Ovary (tissue), 9 donors: Measurements from ENCODE around the gene ZNF827. TPM values are rescaled to one million over a fixed set of nuclear protein-coding genes. Genes with fewer than 3 reads are reported as not detected.

Experiments
- DNase-seq, 5 donors: peaks; one replicate each; pipeline ENCODE4 v3.0.0-alpha.2; 2019 to 2020
- H3K27ac ChIP-seq, 2 donors: fragments of 200-600 bp; one replicate each; pipeline versions ENCODE4 v1.5.1 to v1.8.0; 2019 to 2022
- H3K27me3 ChIP-seq: fragments of 200-600 bp; one replicate; pipeline ENCODE4 v1.8.0; 2022
- H3K36me3 ChIP-seq: fragments of 200-600 bp; sonication (generic); one replicate; pipeline ENCODE4 v1.5.1; 2019
- H3K4me1 ChIP-seq: one replicate; pipeline ENCODE4 v1.8.1; 2013; ENCODE audit warnings: mild to moderate bottlenecking, moderate library complexity; ENCODE audit not compliant: insufficient read depth
- H3K4me3 ChIP-seq: fragments of 200-600 bp; sonication (generic); one replicate; pipeline ENCODE4 v1.5.1; 2017
- H3K9me3 ChIP-seq, 2 donors: fragments of 200-600 bp in 1 of 2; sonication (generic) in 1 of 2; one replicate each; pipeline versions ENCODE4 v1.5.1 to v1.8.1; 2013 to 2019; ENCODE audit warnings: mild to moderate bottlenecking in 1 of 2, moderate library complexity in 1 of 2
- CTCF ChIP-seq, 3 donors: fragments of 450-650 bp in 2 of 3; fragments of 200-600 bp in 1 of 3; IDR thresholded peaks; one replicate each; pipeline versions ENCODE4 v1.5.1 to v1.8.0; 2016 to 2022; ENCODE audit warnings: antibody characterized with exemption in 3 of 3, mild to moderate bottlenecking in 1 of 3
- EP300 ChIP-seq: sonication (generic); formaldehyde crosslinking; IDR thresholded peaks from one replicate; pipeline ENCODE4 v1.6.1; 2017; ENCODE audit warnings: antibody characterized with exemption
- POLR2A ChIP-seq: fragments of 450-650 bp; IDR thresholded peaks from one replicate; pipeline ENCODE4 v1.6.1; 2017; ENCODE audit warnings: antibody characterized with exemption, mild to moderate bottlenecking, moderate library complexity
- WGBS, 3 donors: extraction: QIAGEN DNeasy Blood & Tissue Kit in 1 of 3; methylation state at CpG; one replicate each; pipeline versions ENCODE4 v1.1.5 to v1.1.7; 2013 to 2017; 5-methylcytosine and 5-hydroxymethylcytosine counted together
- intact Hi-C, 4 donors: fragments of 100-400 bp; cut with DNase I; formaldehyde crosslinking; loops; one replicate each; pipeline versions ENCODE4 v1.11.0 to v1.15.1; 2022 to 2023
- polyA plus RNA-seq, 2 donors: library from polyadenylated mRNA; stranded (reverse); fragments of 200-250 nt in 1 of 2; fragments of 350-450 nt in 1 of 2; fragmentation: Illumina TruSeq in 1 of 2; extraction: RNeasy Lipid Tissue Mini Kit (QIAGEN cat#74804) in 1 of 2; gene quantifications; one replicate each; pipeline ENCODE4 v1.2.3, GENCODE V29; 2013 to 2014
- total RNA-seq, 7 donors: library from RNA; depleted of rRNA in 2 of 7; stranded (reverse); fragments of >200 nt in 2 of 7; fragmentation: NEBNext Ultra II Directional in 3 of 7; extraction: Animal tissue kit (Norgen Biotek cat#: 25700) in 3 of 7; gene quantifications; one replicate each; pipeline versions ENCODE4 v1.1.0 to v1.2.4, GENCODE V29; 2016 to 2023
- donor health status: DM: no; HTN: no; CAD: no; lungs with moderate emphysema.
- donor health status: DM: no; HTN: no; CAD: no.
- donor health status: Bipolar disorder and iron deficiency.
- donor health status: DM: yes; HTN: yes; CAD: no.
- donor health status: DM: no; HTN: no; CAD: no.
- donor health status: DM: yes; HTN: yes; CAD: no.

ZNF827 gene
- total and polyA plus RNA-seq, 9 donors: 7.8 to 36.0 (median 20.0) TPM

DNA sequence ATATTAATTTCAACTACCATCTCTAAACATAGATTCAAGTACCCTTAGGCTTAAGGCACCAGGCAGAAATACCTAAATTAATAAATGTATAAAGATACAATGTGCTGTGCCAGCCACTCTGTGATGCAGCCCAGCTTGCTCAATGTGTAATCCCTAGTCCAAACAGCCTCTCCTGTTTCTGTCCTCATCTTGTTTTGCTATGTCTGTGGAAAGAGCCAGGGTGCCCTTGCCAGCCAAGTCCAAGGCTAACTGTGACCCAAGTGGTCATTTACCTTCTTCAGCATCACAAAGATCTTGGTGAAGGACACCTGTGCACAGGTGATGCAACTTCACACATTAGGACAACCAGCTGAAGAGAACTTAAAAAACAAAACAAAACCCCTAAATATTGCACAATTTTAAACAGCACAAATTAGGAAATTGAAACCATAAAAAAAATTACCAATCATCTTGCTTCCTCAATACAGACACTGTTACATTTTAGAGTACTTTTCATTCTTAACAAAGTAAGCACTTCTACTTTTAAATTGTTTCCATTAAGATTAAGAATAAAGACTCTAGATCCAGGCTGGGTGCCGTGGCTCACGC is 169.1 kb downstream of the ZNF827 start:
- WGBS, 3 donors: 94 to 97% (median 97%) methylated on average over 2 of the region's 2 CpGs
- Histone ChIP-seq H3K4me3 (no peak overlapping the region), H3K36me3 (no peaks in the 10 kb centered on the region), H3K27ac (no peak overlapping the region), H3K4me1 (no peaks in the 10 kb centered on the region), H3K27me3 (no peaks in the 10 kb centered on the region), H3K9me3 (no peaks in the 10 kb centered on the region)
- intact Hi-C loops: no loop called here
- TF ChIP-seq POLR2A: no peak
- no peak for TF ChIP-seq EP300
- no peak for DNase-seq

- no peak for DNase-seq
- Histone ChIP-seq H3K36me3 (no peaks in the 10 kb centered on the region), H3K4me3 (no peak overlapping the region), H3K27me3 (no peaks in the 10 kb centered on the region), H3K27ac (no peak overlapping the region), H3K4me1 (no peaks in the 10 kb centered on the region), H3K9me3 (no peaks in the 10 kb centered on the region)
- 97% methylated on average over 5 of the region's 5 CpGs for WGBS, 3 donors
- TF ChIP-seq POLR2A (no peak), CTCF (IDR thresholded peaks at IDR 0.05) (no peak), EP300 (no peak)
- intact Hi-C loops: no loop called here
Observed at GRCh38 chr4:145766273-145766672, 172.3 kb downstream of the ZNF827 start.

- 84 to 91% (median 89%) methylated on average over 4 of the region's 4 CpGs for WGBS, 3 donors
- no peak for DNase-seq
- intact Hi-C loops: no loop called here
Observed at GRCh38 chr4:145763399-145763798, 175.2 kb downstream of the ZNF827 start.

DNA sequence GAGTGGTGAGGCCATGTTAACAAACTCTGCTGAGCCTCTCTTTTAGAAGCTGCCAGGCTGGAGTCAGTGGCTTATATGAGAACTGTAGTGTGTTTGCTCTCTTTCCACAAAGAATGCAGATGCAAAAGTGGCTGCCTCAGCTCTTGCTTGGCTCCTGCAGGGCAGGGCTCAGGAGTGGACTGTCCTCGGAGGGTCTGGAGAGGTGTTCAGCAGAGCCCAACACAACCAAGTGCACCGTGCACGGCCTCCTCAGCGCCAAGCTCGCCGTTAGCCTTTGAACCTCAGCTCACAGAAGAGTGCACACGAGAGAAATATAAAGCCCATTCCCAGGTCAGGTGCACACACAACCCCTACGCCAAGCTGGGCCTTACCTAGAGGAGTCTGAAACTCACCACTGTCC is 175.9 kb downstream of the ZNF827 start:
- TF ChIP-seq CTCF (IDR thresholded peaks at IDR 0.05) (no peak), EP300 (no peak), POLR2A (no peak)
- Histone ChIP-seq H3K27me3 (no peaks in the 10 kb centered on the region), H3K4me3 (no peak overlapping the region), H3K27ac (no peak overlapping the region), H3K36me3 (no peaks in the 10 kb centered on the region), H3K4me1 (no peaks in the 10 kb centered on the region), H3K9me3 (no peaks in the 10 kb centered on the region)
- DNase-seq: no peak
- intact Hi-C loops: no loop called here
- 93 to 95% (median 94%) methylated on average over 8 of the region's 8 CpGs for WGBS, 3 donors

More at GRCh38 chr4:145763399-145763798, 175.2 kb downstream of the ZNF827 start:
- Histone ChIP-seq H3K27me3 (no peaks in the 10 kb centered on the region), H3K36me3 (no peaks in the 10 kb centered on the region), H3K4me1 (no peaks in the 10 kb centered on the region), H3K27ac (no peak overlapping the region), H3K9me3 (no peaks in the 10 kb centered on the region), H3K4me3 (no peak overlapping the region)
- no peak for TF ChIP-seq POLR2A
- TF ChIP-seq EP300: no peak
- no peak for TF ChIP-seq CTCF (IDR thresholded peaks at IDR 0.05)

- intact Hi-C loops: no loop called here
- H3K27ac ChIP-seq: no peak overlapping the region
- TF ChIP-seq CTCF (IDR thresholded peaks at IDR 0.05) (no peak), EP300 (no peak), POLR2A (no peak)
- no peaks in the 10 kb centered on the region for H3K4me1 ChIP-seq
- DNase-seq: no peak
- no peaks in the 10 kb centered on the region for H3K36me3 ChIP-seq
- 94 to 97% (median 96%) methylated on average over 42 to 49 of the region's 49 CpGs for WGBS, 3 donors
- no peak overlapping the region for H3K4me3 ChIP-seq
- no peaks in the 10 kb centered on the region for H3K9me3 ChIP-seq
- H3K27me3 ChIP-seq: no peaks in the 10 kb centered on the region
Observed at GRCh38 chr4:145760961-145761929, 177.4 kb downstream of the ZNF827 start.
